HG03139 (cell line): ENCODE data around the gene BAHCC1.

Source experiments
- ATAC-seq: cut with Tn5 transposase; IDR thresholded peaks from one replicate; pipeline ENCODE4 v1.9.1; 2021; ENCODE audit not compliant: unreplicated experiment

The BAHCC1 gene

DNA sequence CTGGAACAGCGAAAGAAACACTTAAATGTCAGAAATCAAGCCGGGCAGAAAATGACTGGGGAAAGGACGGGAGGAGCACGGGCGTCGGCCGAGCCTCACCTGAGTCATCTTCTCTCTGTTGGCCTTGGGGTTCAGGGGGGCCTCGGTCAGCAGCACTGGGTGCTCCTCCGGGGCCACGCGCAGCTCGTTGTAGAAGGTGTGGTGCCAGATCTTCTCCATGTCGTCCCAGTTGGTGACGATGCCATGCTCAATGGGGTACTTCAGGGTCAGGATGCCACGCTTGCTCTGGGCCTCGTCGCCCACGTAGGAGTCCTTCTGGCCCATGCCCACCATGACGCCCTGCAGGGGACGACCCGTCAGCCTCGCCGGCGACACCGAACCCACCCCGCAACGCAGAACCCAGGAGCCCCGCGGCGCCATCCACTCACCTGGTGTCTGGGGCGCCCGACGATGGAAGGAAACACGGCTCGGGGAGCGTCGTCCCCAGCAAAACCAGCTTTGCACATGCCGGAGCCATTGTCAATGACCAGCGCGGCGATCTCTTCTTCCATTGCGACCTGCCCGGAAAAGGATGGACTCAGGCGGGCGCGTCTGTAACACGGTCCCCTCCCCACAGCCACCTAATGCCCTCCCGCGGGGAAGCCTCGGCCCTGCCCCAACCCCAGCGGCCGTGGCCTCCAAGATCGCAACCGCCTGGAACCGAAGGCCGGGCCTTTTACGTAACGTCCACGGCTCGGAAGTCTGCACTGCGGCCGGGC, 116.7 kb downstream of the BAHCC1 start:
- no peak for ATAC-seq

DNA sequence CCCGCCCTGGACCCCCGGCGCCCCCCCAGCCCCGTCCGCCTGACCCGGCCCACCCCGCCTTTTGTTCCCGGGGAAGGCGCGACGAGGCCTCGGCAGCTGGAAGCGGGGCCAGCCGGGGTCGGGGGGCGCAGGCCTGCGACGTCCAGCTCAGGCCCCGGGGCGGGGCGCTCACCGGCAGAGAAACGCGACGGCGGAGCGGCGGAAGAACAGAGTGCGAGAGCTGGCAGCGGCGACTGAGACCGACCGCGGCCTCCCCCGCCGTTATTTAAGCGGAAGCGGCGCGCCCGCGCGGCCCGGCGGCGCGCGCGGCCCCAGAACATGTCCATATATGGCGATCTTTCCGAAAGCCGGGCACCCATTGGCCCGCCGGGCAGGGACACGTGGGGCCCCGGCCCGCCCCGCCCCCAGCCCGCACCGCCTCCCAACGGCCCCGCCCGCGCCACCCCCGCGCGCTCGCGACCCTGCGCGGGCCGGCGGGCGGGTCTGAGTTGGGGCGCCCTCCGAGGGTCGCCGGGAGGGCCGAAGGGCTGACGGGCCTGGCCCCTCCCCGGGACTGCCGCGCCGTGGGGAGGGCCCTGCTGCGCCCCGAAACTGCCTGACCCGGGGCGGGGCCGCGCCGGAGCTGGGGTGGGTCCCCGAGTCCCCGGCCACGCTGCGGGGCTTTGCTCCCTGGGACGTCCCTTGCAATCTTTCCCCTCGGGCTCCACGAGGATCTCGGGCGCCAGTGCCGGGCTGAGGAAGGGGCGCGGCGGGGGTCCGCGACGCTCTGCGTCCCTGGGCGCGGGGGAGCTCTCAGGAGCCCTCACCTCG, 117.5 kb downstream of the BAHCC1 start, which contains the start of gene ACTG1:
Gene ACTG1, minus strand, starts transcription at position 238 of the 810 bp plus-strand sequence. CDS start 445 bp downstream, outside the sequence.
- peak; percentile 31 for ATAC-seq

DNA sequence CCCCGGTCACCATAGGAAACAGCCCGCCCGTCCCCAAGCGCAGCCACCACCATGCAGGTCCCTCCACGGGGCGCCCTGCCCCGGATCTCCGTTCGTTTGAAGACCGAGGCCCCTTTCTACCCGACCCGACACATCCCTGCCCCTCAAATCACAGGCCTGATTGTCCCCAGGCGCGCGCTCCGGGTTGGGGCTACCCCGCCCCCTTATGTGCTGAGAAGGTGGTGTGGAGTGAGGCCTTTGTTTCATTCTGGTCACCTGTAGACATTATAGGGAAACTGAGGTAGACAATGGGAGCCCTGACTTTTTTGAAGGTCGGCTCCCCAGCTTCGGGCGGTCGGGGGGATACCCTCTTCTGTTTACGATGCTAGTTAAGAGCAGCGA, 118.1 kb downstream of the BAHCC1 start:
- ATAC-seq: no peak

DNA sequence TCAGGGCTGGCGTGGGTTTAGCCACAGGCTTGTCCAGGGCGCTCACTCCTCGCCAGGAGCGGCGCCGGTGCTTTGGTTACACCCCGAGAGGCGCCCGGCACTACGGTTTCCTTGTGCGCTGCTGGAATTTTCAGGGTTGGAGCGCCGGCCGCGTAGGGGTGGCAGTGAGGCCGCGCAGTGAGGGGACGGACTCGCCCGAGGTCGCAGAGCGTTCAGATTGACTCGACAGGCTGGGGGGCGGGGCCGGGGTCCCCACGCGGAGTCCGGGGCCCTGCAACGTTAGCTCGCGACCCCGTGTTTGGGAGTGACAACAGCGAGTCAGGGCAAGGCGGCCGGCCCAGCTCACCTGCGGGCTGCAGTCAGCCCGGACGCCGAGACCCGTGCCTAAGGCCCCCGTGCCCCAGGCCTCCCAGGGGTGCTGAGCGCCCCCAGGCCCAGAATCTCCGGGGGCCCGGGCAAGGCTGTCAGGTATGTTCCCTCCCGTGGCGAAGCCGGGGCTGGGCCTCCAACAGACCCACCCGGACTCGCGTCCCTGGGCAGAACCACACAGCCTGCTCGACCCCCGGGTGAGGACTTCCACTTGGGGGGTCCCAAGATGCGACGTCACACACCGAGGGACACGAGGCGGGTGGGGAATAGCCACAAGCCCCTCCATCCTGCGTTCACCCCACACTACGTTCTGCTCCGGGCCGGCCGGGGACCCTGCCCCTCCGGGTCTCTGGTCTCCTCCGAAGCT, 118.7 kb downstream of the BAHCC1 start:
- ATAC-seq: peak; percentile 0

DNA sequence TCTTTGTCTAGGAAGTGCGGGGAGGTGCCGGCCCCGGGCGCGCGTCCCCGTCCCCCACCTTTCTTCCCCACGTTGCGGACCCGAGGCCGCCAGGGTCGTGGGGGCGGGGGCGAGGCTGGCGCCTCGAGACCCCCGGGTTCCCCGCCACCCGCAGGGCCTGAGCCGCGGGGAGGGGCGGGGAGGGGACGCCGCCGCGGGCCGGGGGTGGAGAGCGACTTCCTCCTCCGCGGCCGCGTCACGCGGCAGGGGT, 119.2 kb downstream of the BAHCC1 start:
- ATAC-seq: no peak

DNA sequence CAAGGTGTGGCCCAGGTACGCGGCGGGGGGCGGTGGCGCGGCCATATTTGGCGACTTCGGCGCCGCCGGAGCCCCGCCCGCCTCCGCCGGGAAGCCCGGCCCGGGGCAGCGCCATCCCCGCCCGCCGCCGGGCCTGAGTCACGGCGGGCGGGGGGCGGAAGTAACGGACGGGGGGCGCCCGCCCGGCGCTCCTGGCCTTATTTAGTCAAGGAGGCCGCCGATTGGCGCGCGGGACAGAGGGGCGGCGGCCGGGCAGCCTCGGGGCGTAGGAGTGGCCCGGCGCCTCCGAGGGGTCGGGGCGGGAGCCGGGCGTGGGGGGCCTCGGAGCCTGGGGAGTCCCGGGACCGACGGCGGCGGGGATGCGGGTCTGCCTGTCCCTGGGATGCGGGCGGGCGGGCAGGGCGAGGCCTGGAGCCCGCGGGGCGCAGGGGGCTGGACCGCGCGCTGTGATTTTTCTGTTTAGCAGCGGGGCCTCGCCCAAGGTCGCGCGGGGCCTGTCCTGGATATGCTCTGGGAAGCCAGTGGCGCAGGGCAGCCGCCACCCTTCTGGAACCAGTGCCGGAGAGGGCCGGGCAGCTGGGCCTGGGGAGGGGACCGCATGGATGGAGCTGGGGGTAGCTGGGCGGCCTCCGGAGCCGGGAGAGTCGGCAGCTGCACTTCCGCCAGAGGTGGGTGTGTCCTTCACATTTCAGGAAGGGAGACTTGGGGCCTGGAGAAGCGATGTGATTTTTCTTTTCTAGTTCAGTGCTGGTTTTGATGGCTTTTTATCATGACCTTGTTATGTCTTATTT, 119.7 kb downstream of the BAHCC1 start:
- peak; percentile 16 for ATAC-seq

DNA sequence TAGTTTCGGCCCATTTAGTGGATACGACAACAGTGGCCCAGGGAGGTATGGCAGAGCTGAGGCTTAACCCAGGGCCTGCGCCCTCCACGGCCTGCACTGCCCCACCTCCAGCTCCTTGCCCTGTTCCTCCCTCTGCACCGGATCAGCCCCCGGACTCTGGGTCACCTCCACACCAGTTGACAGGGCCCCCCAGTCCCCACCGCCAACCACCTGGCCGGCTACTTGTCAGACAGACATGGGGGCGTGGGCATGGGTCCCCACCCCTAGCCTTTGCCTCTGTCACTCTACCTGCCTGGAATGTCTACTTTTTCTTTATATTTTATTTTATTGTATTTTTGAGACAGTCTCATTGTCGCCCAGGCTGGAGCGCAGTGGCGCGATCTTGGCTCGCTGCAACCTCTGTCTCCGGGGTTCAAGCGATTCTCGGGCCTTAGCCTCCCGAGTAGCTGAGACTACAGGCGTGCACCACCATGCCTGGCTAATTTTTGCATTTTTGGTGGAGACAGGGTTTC, 120.3 kb downstream of the BAHCC1 start:
- ATAC-seq: no peak
